ENCODE results near the gene BTBD2. TPM values are rescaled to one million over a fixed set of nuclear protein-coding genes. Genes with fewer than 3 reads are reported as not detected.

BTBD2 gene
- total and polyA plus RNA-seq, 7 donors, result 31.9 to 82.8 (median 46.2) TPM

GRCh38 chr19:1974381-1975161 is 40.9 kb downstream of the BTBD2 start:
- 84 to 88% methylated on average over 28 of the region's 28 CpGs for WGBS, 2 donors
- intact Hi-C loops (cut with DNase I), result no loop called here
- Histone ChIP-seq H3K27me3 (no peaks in the 10 kb centered on the region), H3K9me3 (no peaks in the 10 kb centered on the region), H3K4me3 (no peak overlapping the region), H3K27ac (no peak overlapping the region), H3K36me3 (peaks cover 3 to 37% (median 17%) of the 10 kb centered on the region in 4 donors), H3K4me1 (no peaks in the 10 kb centered on the region)
- DNase-seq, result no peak
- TF ChIP-seq POLR2AphosphoS5 (IDR thresholded peaks at IDR 0.05), result no peak

- peaks cover 0 to 6% (median 0%) of the 10 kb centered on the region in 4 donors for H3K4me1 ChIP-seq
- intact Hi-C loops (cut with DNase I), result no loop called here
- peaks cover 0 to 24% (median 4%) of the 10 kb centered on the region in 4 donors for H3K36me3 ChIP-seq
- H3K9me3 ChIP-seq, result no peaks in the 10 kb centered on the region
- DNase-seq, result no peak
- TF ChIP-seq, protein P1, sequence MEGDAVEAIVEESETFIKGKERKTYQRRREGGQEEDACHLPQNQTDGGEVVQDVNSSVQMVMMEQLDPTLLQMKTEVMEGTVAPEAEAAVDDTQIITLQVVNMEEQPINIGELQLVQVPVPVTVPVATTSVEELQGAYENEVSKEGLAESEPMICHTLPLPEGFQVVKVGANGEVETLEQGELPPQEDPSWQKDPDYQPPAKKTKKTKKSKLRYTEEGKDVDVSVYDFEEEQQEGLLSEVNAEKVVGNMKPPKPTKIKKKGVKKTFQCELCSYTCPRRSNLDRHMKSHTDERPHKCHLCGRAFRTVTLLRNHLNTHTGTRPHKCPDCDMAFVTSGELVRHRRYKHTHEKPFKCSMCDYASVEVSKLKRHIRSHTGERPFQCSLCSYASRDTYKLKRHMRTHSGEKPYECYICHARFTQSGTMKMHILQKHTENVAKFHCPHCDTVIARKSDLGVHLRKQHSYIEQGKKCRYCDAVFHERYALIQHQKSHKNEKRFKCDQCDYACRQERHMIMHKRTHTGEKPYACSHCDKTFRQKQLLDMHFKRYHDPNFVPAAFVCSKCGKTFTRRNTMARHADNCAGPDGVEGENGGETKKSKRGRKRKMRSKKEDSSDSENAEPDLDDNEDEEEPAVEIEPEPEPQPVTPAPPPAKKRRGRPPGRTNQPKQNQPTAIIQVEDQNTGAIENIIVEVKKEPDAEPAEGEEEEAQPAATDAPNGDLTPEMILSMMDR (IDR thresholded peaks at IDR 0.05), result no peak
- no peak for TF ChIP-seq EP300 (IDR thresholded peaks at IDR 0.05)
- TF ChIP-seq POLR2A (IDR thresholded peaks at IDR 0.05), result no peak
- no peak for TF ChIP-seq POLR2AphosphoS5 (IDR thresholded peaks at IDR 0.05)
- H3K27ac ChIP-seq, result no peak overlapping the region
- H3K4me3 ChIP-seq, result no peak overlapping the region
- no peaks in the 10 kb centered on the region for H3K27me3 ChIP-seq
- WGBS, 2 donors, result 94 to 96% methylated on average over 27 of the region's 27 CpGs
Measured at GRCh38 chr19:1970806-1971502, 44.6 kb downstream of the BTBD2 start.

GRCh38 chr19:1970003-1970805 is 45.3 kb downstream of the BTBD2 start:
- H3K36me3 ChIP-seq, result peaks cover 0 to 19% (median 0%) of the 10 kb centered on the region in 4 donors
- no peaks in the 10 kb centered on the region for H3K9me3 ChIP-seq
- H3K4me3 ChIP-seq, result no peak overlapping the region
- intact Hi-C loops (cut with DNase I), result no loop called here
- H3K27ac ChIP-seq, result no peak overlapping the region
- H3K4me1 ChIP-seq, result peaks cover 0 to 6% (median 0%) of the 10 kb centered on the region in 4 donors
- TF ChIP-seq, protein P1 (IDR thresholded peaks at IDR 0.05), result no peak
- TF ChIP-seq EP300 (IDR thresholded peaks at IDR 0.05) (no peak), POLR2A (IDR thresholded peaks at IDR 0.05) (no peak), POLR2AphosphoS5 (IDR thresholded peaks at IDR 0.05) (no peak)
- H3K27me3 ChIP-seq, result no peaks in the 10 kb centered on the region
- 91 to 92% methylated on average over 38 of the region's 38 CpGs for WGBS, 2 donors
- DNase-seq, result no peak

GRCh38 chr19:1969176-1970002 is 46.1 kb downstream of the BTBD2 start:
- no peak overlapping the region for H3K27ac ChIP-seq
- no peak for DNase-seq
- intact Hi-C loops (cut with DNase I), result no loop called here
- peaks cover 0 to 6% (median 0%) of the 10 kb centered on the region in 4 donors for H3K4me1 ChIP-seq
- peaks cover 0 to 16% (median 0%) of the 10 kb centered on the region in 4 donors for H3K36me3 ChIP-seq
- H3K27me3 ChIP-seq, result no peaks in the 10 kb centered on the region
- no peak for TF ChIP-seq POLR2A (IDR thresholded peaks at IDR 0.05)
- TF ChIP-seq, protein P1 (IDR thresholded peaks at IDR 0.05), result no peak
- no peak for TF ChIP-seq EP300 (IDR thresholded peaks at IDR 0.05)
- TF ChIP-seq POLR2AphosphoS5 (IDR thresholded peaks at IDR 0.05), result no peak
- whole genome bisulfite sequencing, 2 donors, result 95 to 96% methylated on average over 49 of the region's 49 CpGs
- no peaks in the 10 kb centered on the region for H3K9me3 ChIP-seq
- H3K4me3 ChIP-seq, result no peak overlapping the region

All from sigmoid colon (tissue), 7 donors.